H4 (cell line): ENCODE data around the gene LGALS3. TPM values are rescaled to one million over a fixed set of nuclear protein-coding genes. Genes with fewer than 3 reads are reported as not detected.

Source experiments
- DNase-seq: peaks from one replicate; pipeline ENCODE4 v3.0.0-alpha.2; 2015; ENCODE audit warnings: low spot score
- total RNA-seq: library from RNA; depleted of rRNA; stranded (reverse); fragments of >200 nt; shearing (Covaris generic); gene quantifications from 2 replicates; pipeline ENCODE4 v1.2.3, GENCODE V29; 2014; rRNA removed

Gene LGALS3
- total RNA-seq, 1 experiment from 2014 or later: 77.5 TPM

GRCh38 chr14:55190906-55191202 is 61.8 kb downstream of the LGALS3 start:
- DNase-seq: no peak

GRCh38 chr14:55191203-55192053 is 62.4 kb downstream of the LGALS3 start, which contains the start of gene DLGAP5:
TSS of gene DLGAP5 (minus strand) at chr14:55191585. CDS start at chr14:55189179, 2,406 bp downstream.
- DNase-seq: peak; percentile 96

GRCh38 chr14:55192054-55192621 is 63.1 kb downstream of the LGALS3 start:
- no peak for DNase-seq

- no peak for DNase-seq
These were observed 65.8 kb downstream of the LGALS3 start for GRCh38 chr14:55194656-55195355.

Other genes with a start within 250 kb of the LGALS3 start
- 3.5 and 4.6 TPM in 2 replicates for gene GCH1, start 226.4 kb upstream of the LGALS3 start, total RNA-seq
- gene WDHD1, start 102.2 kb upstream of the LGALS3 start, total RNA-seq: 18.6 and 19.5 TPM in 2 replicates
- 9.3 and 11.6 TPM in 2 replicates for gene SOCS4, start 102.0 kb upstream of the LGALS3 start, total RNA-seq
- 81.3 and 137 TPM in 2 replicates for gene MAPK1IP1L, start 77.6 kb upstream of the LGALS3 start, total RNA-seq
- 60.1 and 74.7 TPM in 2 replicates for gene DLGAP5, start 62.3 kb downstream of the LGALS3 start, total RNA-seq
- gene FBXO34, start 142.2 kb downstream of the LGALS3 start, total RNA-seq: 14.1 and 17.3 TPM in 2 replicates